ENCODE results near the gene FOXL1. TPM values are rescaled to one million over a fixed set of nuclear protein-coding genes. Genes with fewer than 3 reads are reported as not detected.

FOXL1 gene
- total and polyA plus RNA-seq, 9 of the 15 experiments (the other 6 are each of a cell fraction or from before 2014, with no cell fraction given): not detected

DNA sequence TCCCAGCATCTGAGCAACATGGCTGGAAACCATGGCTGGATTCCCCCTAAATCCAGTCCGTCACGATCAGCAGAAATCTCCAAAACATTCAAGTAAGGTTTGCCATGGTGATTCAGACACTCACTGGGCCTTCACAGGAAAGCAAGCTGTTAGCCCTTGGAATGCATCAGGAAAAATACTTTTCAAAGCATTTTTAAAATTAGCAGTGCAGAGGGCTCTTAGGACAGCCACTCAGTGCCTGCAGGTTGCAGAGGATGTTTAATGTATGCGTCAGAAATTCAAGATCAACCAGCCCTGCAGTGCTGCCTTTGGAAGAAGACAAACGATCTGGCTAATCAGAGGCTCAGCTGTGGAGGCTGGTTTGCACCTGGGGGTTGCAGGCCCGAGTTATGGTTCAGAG lies 50.3 kb downstream of the FOXL1 start (continued):
- TF ChIP-seq RNF219 (CRISPR knock-in tag; IDR thresholded peaks at IDR 0.05): no peak
- no peak for TF ChIP-seq HLTF (IDR thresholded peaks at IDR 0.05)
- TF ChIP-seq ETV5 (CRISPR knock-in tag; IDR thresholded peaks at IDR 0.05; ENCODE audit: low read depth): no peak
- TF ChIP-seq ZNF561 (CRISPR knock-in tag; conservative IDR thresholded peaks at IDR 0.05): no peak
- TF ChIP-seq ZNF589 (CRISPR knock-in tag; IDR thresholded peaks at IDR 0.05; ENCODE audit: low read depth): no peak
- TF ChIP-seq ZNF75A (CRISPR knock-in tag; IDR thresholded peaks at IDR 0.05): no peak
- TF ChIP-seq VEZF1 (CRISPR knock-in tag; IDR thresholded peaks at IDR 0.05): no peak
- TF ChIP-seq ARID2 (IDR thresholded peaks at IDR 0.05): no peak

DNA sequence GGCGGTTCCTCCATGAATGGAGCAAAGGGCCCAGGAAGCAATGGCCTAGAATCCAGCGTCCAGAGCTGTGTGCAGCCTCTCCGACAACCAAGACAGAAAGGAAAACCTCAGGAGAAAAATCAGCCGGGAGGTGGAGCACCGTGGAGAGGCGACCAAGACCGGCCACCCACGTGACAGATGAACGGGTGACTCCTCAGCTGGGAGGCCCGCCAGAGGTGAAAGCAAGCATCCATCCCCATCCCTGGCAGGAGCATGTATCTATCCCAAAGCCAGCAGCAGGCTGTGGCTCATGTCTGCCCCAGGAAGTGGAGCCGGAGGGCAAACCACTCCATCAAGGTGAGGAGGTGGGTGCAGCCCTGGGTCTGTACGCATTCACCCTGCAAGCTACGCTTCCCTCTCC lies 52.1 kb downstream of the FOXL1 start:
- no peak overlapping the region for H3K4me3 ChIP-seq
- no peak overlapping the region for H2AFZ ChIP-seq (ENCODE audit: low read depth, low read length)
- peaks cover 31 to 53% of the 10 kb centered on the region in 2 experiments for H3K27me3 ChIP-seq (ENCODE audit: control insufficient read depth in 2 of 2, insufficient read depth in 2 of 2, low read length in 2 of 2)
- intact Hi-C loops (cut with micrococcal nuclease): no loop called here
- H3K27ac ChIP-seq (ENCODE audit: extremely low read depth, low read depth, low read length): no peak overlapping the region
- no peaks in the 10 kb centered on the region for H3K4me1 ChIP-seq (replicated peaks in 1 of 2; ENCODE audit: control insufficient read depth in 2 of 2, insufficient read depth in 2 of 2, low read length in 2 of 2)
- POLR2A ChIA-PET: interaction anchor here (0.6 to 0.9 kb wide), 4 partner anchors 10 to 1578 kb away, joined by 3 to 4 read pairs (median 3); no protein-coding TSS in a partner anchor
- no peaks in the 10 kb centered on the region for H3K9me3 ChIP-seq (replicated peaks; ENCODE audit: control insufficient read depth, insufficient read depth, low read depth, low read length)
- no peak overlapping the region for H3K4me2 ChIP-seq (ENCODE audit: insufficient read depth, low read length)
- 2% methylated on average over 13 of the region's 13 CpGs for WGBS (ENCODE audit: insufficient coverage, low coverage, missing lambda C conversion rate)
- no peaks in the 10 kb centered on the region for H3K36me3 ChIP-seq (ENCODE audit: control insufficient read depth, insufficient read depth, low read length)
- no peak for DNase-seq (ENCODE audit: extremely low read depth in 1 of 4, low spot score in 3 of 4)
- no peak overlapping the region for H3K9ac ChIP-seq (ENCODE audit: insufficient read depth in 1 of 2, low read depth in 2 of 2, low read length in 2 of 2)
- no TSS peak for BruUV-seq (replicated peaks)
- H4K20me1 ChIP-seq (replicated peaks; ENCODE audit: control insufficient read depth, insufficient read depth, low read length): no peaks in the 10 kb centered on the region
- H3K9me1 ChIP-seq (ENCODE audit: control insufficient read depth, insufficient read depth, low read length): no peaks in the 10 kb centered on the region
- TF ChIP-seq USF2 (CRISPR knock-in tag; IDR thresholded peaks at IDR 0.05): peak; percentile 43
- TF ChIP-seq GABPB2 (CRISPR knock-in tag; conservative IDR thresholded peaks at IDR 0.05): no peak
- in situ Hi-C loops (cut with MboI): no loop called here
- FAIRE-seq: no peak
- no peak for ATAC-seq
- CTCF ChIA-PET (ENCODE audit: low intra/inter-chr PET ratio): no interaction called here
- H3K79me2 ChIP-seq (ENCODE audit: control insufficient read depth, insufficient read depth, low read length): no peaks in the 10 kb centered on the region

Measured in K562 (cell line).